Osteocyte (in vitro differentiated cells): ENCODE data around the gene IZUMO4. TPM values are rescaled to one million over a fixed set of nuclear protein-coding genes. Genes with fewer than 3 reads are reported as not detected.

Experiments used
- DNase-seq: peaks from one replicate; pipeline ENCODE4 v3.0.0; 2021; ENCODE audit warnings: mixed read lengths; ENCODE audit not compliant: unreplicated experiment; ENCODE audit errors: extremely low spot score
- H3K27ac Mint-ChIP-seq: one replicate; pipeline ENCODE4 v1.8.0; 2021; ENCODE audit warnings: mild to moderate bottlenecking, mixed read lengths; ENCODE audit not compliant: unreplicated experiment
- H3K27me3 Mint-ChIP-seq: one replicate; pipeline ENCODE4 v1.8.0; 2021; ENCODE audit warnings: mixed read lengths; ENCODE audit not compliant: unreplicated experiment
- H3K36me3 Mint-ChIP-seq: one replicate; pipeline ENCODE4 v1.8.0; 2021; ENCODE audit warnings: mixed read lengths; ENCODE audit not compliant: unreplicated experiment
- H3K4me1 Mint-ChIP-seq: one replicate; pipeline ENCODE4 v1.8.0; 2021; ENCODE audit warnings: mixed read lengths; ENCODE audit not compliant: unreplicated experiment
- H3K4me3 Mint-ChIP-seq: one replicate; pipeline ENCODE4 v1.8.0; 2021; ENCODE audit warnings: mild to moderate bottlenecking, moderate library complexity, mixed read lengths; ENCODE audit not compliant: unreplicated experiment
- H3K9me3 Mint-ChIP-seq: one replicate; pipeline ENCODE4 v1.8.0; 2021; ENCODE audit warnings: mixed read lengths; ENCODE audit not compliant: unreplicated experiment
- total RNA-seq: library from RNA; stranded (reverse); gene quantifications from 2 replicates; pipeline ENCODE4 v1.2.1, GENCODE V29; 2021
- TF ChIP-seq, protein P1 (sequence below): fragments of 200-600 bp; sonication (generic); IDR thresholded peaks from 2 replicates; pipeline ENCODE4 v1.5.0; 2021; ENCODE audit warnings: antibody characterized with exemption, mild to moderate bottlenecking, moderate library complexity

IZUMO4 gene
- total RNA-seq, 1 donor from 2014 or later: 4.8 TPM

GRCh38 chr19:2110822-2111221 is 14.1 kb downstream of the IZUMO4 start:
- Mint-ChIP-seq H3K9me3 (no peaks in the 10 kb centered on the region), H3K4me3 (no peak overlapping the region), H3K27ac (no peak overlapping the region), H3K27me3 (no peaks in the 10 kb centered on the region), H3K4me1 (peaks cover 4% of the 10 kb centered on the region), H3K36me3 (peaks cover 47% of the 10 kb centered on the region)
- no peak for DNase-seq
- TF ChIP-seq, protein P1, sequence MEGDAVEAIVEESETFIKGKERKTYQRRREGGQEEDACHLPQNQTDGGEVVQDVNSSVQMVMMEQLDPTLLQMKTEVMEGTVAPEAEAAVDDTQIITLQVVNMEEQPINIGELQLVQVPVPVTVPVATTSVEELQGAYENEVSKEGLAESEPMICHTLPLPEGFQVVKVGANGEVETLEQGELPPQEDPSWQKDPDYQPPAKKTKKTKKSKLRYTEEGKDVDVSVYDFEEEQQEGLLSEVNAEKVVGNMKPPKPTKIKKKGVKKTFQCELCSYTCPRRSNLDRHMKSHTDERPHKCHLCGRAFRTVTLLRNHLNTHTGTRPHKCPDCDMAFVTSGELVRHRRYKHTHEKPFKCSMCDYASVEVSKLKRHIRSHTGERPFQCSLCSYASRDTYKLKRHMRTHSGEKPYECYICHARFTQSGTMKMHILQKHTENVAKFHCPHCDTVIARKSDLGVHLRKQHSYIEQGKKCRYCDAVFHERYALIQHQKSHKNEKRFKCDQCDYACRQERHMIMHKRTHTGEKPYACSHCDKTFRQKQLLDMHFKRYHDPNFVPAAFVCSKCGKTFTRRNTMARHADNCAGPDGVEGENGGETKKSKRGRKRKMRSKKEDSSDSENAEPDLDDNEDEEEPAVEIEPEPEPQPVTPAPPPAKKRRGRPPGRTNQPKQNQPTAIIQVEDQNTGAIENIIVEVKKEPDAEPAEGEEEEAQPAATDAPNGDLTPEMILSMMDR: no peak

DNA sequence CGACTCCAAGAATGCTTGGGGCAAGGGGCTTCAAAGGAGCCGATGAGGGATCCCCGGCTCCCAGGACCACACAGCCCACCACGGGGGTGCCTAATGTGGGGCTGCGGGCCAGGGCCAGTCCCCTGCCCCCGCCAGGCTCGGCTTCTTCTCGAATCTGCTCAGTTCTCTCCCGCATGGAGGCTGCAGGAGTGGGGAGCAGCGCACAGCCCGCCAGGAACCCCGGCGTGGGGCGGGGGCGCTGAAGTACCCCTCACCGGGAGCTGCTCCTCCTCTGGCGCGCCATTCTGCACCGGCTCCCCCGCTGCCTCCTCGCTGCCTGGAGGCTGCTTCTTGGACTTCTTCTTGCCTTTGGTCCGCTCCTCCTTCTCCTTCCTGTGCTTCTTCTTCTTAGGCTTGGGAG is 14.7 kb downstream of the IZUMO4 start:
- DNase-seq: no peak
- Mint-ChIP-seq H3K27ac (no peak overlapping the region), H3K4me3 (no peak overlapping the region), H3K36me3 (peaks cover 41% of the 10 kb centered on the region), H3K4me1 (peaks cover 4% of the 10 kb centered on the region), H3K27me3 (no peaks in the 10 kb centered on the region), H3K9me3 (no peaks in the 10 kb centered on the region)
- TF ChIP-seq, protein P1: no peak

DNA sequence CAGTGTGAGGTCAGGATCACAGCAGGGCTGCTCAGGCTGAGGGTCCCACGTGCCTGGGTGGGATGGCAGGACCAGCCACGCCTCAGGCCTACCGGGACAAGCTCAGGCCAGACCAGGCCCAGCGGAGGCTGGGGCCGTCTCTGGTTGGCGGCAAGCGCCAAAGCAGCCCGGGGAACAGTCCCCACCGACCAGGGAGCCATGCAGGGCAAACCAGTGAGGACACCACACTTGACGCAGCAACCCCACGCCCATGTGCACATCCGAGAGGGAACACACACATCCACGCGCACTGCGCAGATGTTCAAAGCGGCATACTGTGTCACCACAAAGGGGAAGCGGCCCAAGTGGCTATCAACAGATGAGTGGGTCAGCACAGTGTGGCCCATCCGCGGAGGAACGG is 15.2 kb downstream of the IZUMO4 start:
- H3K27ac Mint-ChIP-seq: no peak overlapping the region
- no peaks in the 10 kb centered on the region for H3K9me3 Mint-ChIP-seq
- H3K4me1 Mint-ChIP-seq: peaks cover 4% of the 10 kb centered on the region
- H3K4me3 Mint-ChIP-seq: no peak overlapping the region
- H3K27me3 Mint-ChIP-seq: no peaks in the 10 kb centered on the region
- DNase-seq: no peak
- TF ChIP-seq, protein P1: no peak
- H3K36me3 Mint-ChIP-seq: peaks cover 37% of the 10 kb centered on the region

DNA sequence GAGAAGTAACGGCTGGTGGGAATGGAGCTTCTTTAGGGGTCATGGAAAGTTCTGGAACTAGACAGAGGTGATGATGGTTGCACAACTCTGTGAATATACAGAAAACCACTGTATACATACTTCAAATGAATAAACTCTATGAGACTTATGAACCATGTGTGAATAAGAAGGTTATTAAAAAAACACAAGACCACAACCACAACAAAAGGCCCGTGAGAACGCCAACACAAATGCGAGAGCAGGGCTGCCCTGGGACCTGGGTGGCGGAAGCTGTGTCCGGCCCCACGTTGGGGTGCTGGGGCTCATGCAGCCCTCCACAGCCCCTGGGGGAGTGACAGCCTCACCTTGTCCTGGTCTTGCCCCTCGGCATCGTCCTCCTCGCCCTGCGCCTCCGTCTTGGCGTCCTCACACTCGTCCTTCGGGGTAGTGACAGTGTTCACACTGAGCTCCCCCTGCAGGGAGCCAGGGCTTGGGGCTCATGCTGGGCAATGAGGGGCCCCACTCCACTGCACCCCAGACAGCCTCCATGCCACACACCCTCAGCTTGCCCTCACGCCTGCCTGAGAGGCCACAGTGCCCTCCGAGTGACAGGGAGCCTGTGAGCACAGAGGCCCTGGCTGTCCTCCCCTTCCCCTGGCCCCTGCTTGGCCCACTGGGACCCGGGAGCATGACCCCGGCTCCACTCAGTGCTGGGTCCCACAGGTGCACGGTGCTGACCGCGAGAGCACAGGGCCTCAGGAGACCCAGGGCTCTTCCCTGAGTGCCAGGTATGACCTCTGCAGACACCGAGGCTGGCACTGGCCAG is 16.0 kb downstream of the IZUMO4 start:
- Mint-ChIP-seq H3K27ac (no peak overlapping the region), H3K4me3 (no peak overlapping the region)

More for the DNA sequence above, 16.0 kb downstream of the IZUMO4 start:
- no peak for DNase-seq
- Mint-ChIP-seq H3K27me3 (no peaks in the 10 kb centered on the region), H3K9me3 (no peaks in the 10 kb centered on the region), H3K36me3 (peaks cover 33% of the 10 kb centered on the region), H3K4me1 (peaks cover 4% of the 10 kb centered on the region)
- TF ChIP-seq, protein P1: no peak
